Gastroesophageal sphincter (tissue), 4 donors: ENCODE results near the gene MTMR11. TPM values are rescaled to one million over a fixed set of nuclear protein-coding genes. Genes with fewer than 3 reads are reported as not detected.

Source experiments
- ATAC-seq: fragments of 150-250 bp; one replicate; pipeline ENCODE4 v1.9.1; 2016; ENCODE audit warnings: mild to moderate bottlenecking, moderate library complexity
- H3K27ac ChIP-seq, 4 donors: fragments of 200-600 bp; sonication (generic) in 3 of 4; 1 replicate in 3 of 4; 2 replicates in 1 of 4; pipeline ENCODE4 v1.5.1; 2016 to 2019
- H3K27me3 ChIP-seq: fragments of 200-600 bp; sonication (generic); one replicate; pipeline ENCODE4 v1.5.1; 2019
- H3K36me3 ChIP-seq, 2 donors: fragments of 200-600 bp; sonication (generic); one replicate each; pipeline ENCODE4 v1.5.1; 2019; ENCODE audit warnings: control low read depth in 1 of 2
- H3K4me1 ChIP-seq, 3 donors: fragments of 200-600 bp; sonication (generic); 1 replicate in 2 of 3; 2 replicates in 1 of 3; pipeline ENCODE4 v1.5.1; 2016 to 2019; ENCODE audit warnings: control low read depth in 2 of 3
- H3K4me3 ChIP-seq, 2 donors: fragments of 200-600 bp; sonication (generic); one replicate each; pipeline ENCODE4 v1.5.1; 2019; ENCODE audit warnings: mild to moderate bottlenecking in 1 of 2, moderate library complexity in 1 of 2
- H3K9me3 ChIP-seq, 3 donors: fragments of 200-600 bp; sonication (generic); one replicate each; pipeline ENCODE4 v1.5.1; 2017 to 2019; ENCODE audit warnings: control low read depth in 2 of 3
- EP300 ChIP-seq: sonication (generic); formaldehyde crosslinking; IDR thresholded peaks from one replicate; pipeline ENCODE4 v1.6.1; 2017; ENCODE audit warnings: antibody characterized with exemption, mild to moderate bottlenecking
- POLR2A ChIP-seq, 2 donors: fragments of 450-650 bp; IDR thresholded peaks; one replicate each; pipeline ENCODE4 v1.6.1; 2017; ENCODE audit warnings: antibody characterized with exemption in 2 of 2, mild to moderate bottlenecking in 2 of 2, moderate library complexity in 1 of 2
- POLR2AphosphoS5 ChIP-seq: sonication (generic); formaldehyde crosslinking; IDR thresholded peaks from one replicate; pipeline ENCODE4 v1.6.1; 2017; ENCODE audit warnings: antibody characterized with exemption
- WGBS, 2 donors: methylation state at CpG; one replicate each; pipeline ENCODE4 v1.1.5; 2018; ENCODE audit warnings: low coverage in 1 of 2; 5-methylcytosine and 5-hydroxymethylcytosine counted together
- total RNA-seq, 4 donors: library from RNA; depleted of rRNA; stranded (reverse); fragments of >200 nt; gene quantifications; one replicate each; pipeline ENCODE4 v1.1.0, GENCODE V29; 2016
- TF ChIP-seq, protein P1 (sequence below), 4 experiments: fragments of 200-600 bp in 2 of 4; fragments of 450-650 bp in 2 of 4; sonication (generic) in 1 of 4; IDR thresholded peaks; one replicate each; pipeline ENCODE4 v1.5.1; 2017 to 2019; ENCODE audit warnings: antibody characterized with exemption in 4 of 4, mild to moderate bottlenecking in 2 of 4, moderate library complexity in 2 of 4

MTMR11 gene
- total RNA-seq, 4 donors from 2014 or later: 10.6 to 20.6 (median 14.4) TPM

DNA sequence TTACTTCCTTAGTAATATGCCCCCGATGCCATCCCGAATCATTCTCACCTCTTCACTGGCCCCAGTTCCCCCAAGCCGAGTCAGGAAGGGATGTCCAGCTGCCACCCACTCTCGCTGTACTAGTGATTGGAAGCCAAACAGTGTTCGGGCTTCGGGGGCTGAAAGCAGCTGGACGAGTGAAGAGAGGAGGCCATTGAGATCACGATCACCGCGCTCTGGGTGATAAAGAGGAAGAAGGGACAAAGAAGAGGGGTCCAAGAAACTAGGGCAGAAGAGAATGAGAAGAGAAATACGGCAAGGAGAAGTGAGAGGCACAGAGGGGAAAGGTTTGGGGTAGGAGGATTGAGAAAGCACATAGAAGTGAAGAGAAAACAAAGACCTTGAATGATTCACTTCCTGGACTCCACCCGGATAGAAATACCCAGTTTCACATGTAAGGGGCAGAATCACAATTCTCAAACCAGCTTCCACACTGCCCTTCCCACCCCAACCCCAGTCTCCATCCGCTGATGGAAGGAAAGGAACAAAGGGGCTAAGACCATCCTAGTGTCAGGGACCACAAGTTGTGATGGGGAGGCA, 5.4 kb downstream of the MTMR11 start:
- no peak overlapping the region for H3K4me3 ChIP-seq
- WGBS, 2 donors: 74% methylated on average over 4 of the region's 13 CpGs; no CpG with 5 or more reads in 1 of the 2 donors
- no peaks in the 10 kb centered on the region for H3K9me3 ChIP-seq
- no peak for TF ChIP-seq POLR2AphosphoS5
- TF ChIP-seq, protein P1, sequence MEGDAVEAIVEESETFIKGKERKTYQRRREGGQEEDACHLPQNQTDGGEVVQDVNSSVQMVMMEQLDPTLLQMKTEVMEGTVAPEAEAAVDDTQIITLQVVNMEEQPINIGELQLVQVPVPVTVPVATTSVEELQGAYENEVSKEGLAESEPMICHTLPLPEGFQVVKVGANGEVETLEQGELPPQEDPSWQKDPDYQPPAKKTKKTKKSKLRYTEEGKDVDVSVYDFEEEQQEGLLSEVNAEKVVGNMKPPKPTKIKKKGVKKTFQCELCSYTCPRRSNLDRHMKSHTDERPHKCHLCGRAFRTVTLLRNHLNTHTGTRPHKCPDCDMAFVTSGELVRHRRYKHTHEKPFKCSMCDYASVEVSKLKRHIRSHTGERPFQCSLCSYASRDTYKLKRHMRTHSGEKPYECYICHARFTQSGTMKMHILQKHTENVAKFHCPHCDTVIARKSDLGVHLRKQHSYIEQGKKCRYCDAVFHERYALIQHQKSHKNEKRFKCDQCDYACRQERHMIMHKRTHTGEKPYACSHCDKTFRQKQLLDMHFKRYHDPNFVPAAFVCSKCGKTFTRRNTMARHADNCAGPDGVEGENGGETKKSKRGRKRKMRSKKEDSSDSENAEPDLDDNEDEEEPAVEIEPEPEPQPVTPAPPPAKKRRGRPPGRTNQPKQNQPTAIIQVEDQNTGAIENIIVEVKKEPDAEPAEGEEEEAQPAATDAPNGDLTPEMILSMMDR (IDR thresholded peaks at IDR 0.05): no peak
- no peak for TF ChIP-seq EP300
- no peak for TF ChIP-seq POLR2A (IDR thresholded peaks at IDR 0.05)
- H3K27ac ChIP-seq: peak overlapping the region in 1 of 4 donors; percentile 9
- H3K4me1 ChIP-seq: peaks cover 0 to 40% (median 16%) of the 10 kb centered on the region in 3 donors
- no peaks in the 10 kb centered on the region for H3K27me3 ChIP-seq
- peaks cover 0 to 51% of the 10 kb centered on the region in 2 donors for H3K36me3 ChIP-seq
- ATAC-seq: no peak

DNA sequence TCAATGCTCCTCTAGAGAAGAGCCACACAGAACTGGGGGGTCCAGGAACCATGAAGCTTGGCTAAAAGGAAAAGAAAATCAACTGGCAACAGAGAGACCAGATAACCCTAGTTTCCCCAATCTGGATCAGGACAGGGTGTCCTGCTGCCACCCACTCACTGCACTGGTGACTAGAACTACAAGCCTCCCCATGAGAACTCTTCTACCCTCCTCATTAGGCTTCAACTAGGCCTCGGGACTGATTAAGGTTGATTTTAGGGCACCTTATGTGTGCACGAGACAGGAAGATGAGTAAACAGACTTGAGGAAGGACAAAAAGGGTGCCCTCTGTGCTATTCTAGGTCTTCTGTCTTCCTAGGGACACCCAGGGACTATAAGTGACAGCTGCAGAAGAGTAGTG, 6.8 kb downstream of the MTMR11 start:
- no peak for ATAC-seq
- no peaks in the 10 kb centered on the region for H3K9me3 ChIP-seq
- peaks cover 4 to 65% of the 10 kb centered on the region in 2 donors for H3K36me3 ChIP-seq
- no peak overlapping the region for H3K4me3 ChIP-seq
- peak overlapping the region in 3 of 4 donors; percentile 38 to 96 (median 92) for H3K27ac ChIP-seq
- TF ChIP-seq, protein P1 (IDR thresholded peaks at IDR 0.05): no peak
- no peak for TF ChIP-seq POLR2AphosphoS5
- TF ChIP-seq POLR2A (IDR thresholded peaks at IDR 0.05): no peak
- TF ChIP-seq EP300: no peak
- peaks cover 3 to 40% (median 18%) of the 10 kb centered on the region in 3 donors for H3K4me1 ChIP-seq
- no peaks in the 10 kb centered on the region for H3K27me3 ChIP-seq
- WGBS, 2 donors: 73 to 92% methylated on average over 2 of the region's 2 CpGs

DNA sequence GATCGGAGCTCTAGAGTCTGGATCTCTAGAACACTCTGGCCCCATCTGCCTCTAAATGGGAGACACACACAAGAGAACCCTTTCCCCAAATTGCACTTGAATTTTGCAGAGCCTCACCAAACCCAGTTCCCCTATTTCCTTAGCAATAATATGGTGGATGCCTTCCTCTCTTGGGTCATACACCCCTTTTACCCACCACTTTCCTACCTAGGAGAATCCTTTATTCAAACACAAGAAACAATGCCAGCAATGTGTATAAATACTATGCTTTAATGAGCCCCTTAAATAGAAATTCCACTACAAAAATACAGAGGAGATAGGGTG, 8.3 kb downstream of the MTMR11 start:
- H3K36me3 ChIP-seq: peaks cover 7 to 76% of the 10 kb centered on the region in 2 donors

DNA sequence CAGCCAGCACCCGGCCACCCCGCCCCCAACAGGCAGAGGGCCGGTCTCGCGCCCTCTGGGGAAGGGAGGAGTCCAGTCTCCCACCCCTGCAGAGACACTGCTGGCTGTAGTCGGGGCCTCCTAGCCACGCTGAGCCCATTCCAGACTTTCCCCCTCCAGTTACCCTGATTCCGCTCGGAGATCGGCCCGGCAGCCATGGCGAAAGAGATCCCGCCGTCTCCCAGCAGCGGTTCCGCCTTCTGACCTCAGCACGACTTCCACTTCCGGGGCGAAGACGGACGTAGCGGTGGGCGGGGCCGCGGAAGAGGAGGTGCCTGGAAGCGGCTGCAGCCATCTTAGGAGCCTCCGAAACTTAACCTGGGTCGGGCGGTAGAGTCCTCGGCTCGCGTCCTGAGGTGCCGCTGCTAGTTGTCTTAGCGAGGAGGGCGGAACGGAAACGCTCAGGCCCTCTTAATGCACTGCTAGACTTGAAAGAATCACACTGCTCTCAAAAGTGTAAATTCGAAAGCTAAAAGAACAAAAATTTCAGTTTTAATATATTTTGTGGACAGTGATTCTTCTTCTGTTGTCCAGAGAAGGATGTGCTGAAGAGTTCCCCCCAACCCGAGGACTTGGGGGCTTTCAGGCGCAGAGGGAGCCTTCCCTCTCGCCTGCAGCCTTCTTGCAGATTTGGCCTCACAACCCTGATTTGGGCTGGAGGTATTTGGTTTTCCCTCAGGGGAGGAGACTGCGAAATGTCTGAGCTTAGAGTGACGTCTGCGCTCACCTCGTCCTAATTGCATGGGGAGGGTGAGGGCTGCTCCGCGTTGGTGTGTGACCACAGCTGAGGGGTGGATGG, 8.9 kb downstream of the MTMR11 start, which contains the start of gene SF3B4:
Gene SF3B4, minus strand, starts transcription at position 241 of the 838 bp plus-strand sequence. Its CDS starts 44 bp downstream, at position 197.
- peak; percentile 84 to 92 for TF ChIP-seq POLR2A (IDR thresholded peaks at IDR 0.05)
- TF ChIP-seq, protein P1 (IDR thresholded peaks at IDR 0.05): peak in 3 of 4 experiments; percentile 15 to 39 (median 35)
- peak; percentile 94 for TF ChIP-seq POLR2AphosphoS5
- no peak for TF ChIP-seq EP300
- H3K4me1 ChIP-seq: peaks cover 3 to 42% (median 18%) of the 10 kb centered on the region in 3 donors
- H3K27me3 ChIP-seq: no peaks in the 10 kb centered on the region
- ATAC-seq: peak; percentile 99
- peak within 1 kb of the TSS; percentile 92 to 96 (median 94) for H3K27ac ChIP-seq
- H3K36me3 ChIP-seq: peaks cover 7 to 78% of the 10 kb centered on the region in 2 donors
- H3K9me3 ChIP-seq: no peaks in the 10 kb centered on the region
- 2% methylated on average over 12 of the region's 47 CpGs; no CpG with 5 or more reads in 1 of the 2 donors for WGBS, 2 donors
- peak within 1 kb of the TSS; percentile 69 to 94 for H3K4me3 ChIP-seq

More for the DNA sequence above, 8.3 kb downstream of the MTMR11 start:
- no CpG with 5 or more reads among the region's 1 CpG for WGBS, 2 donors
- TF ChIP-seq, protein P1 (IDR thresholded peaks at IDR 0.05): no peak
- TF ChIP-seq POLR2AphosphoS5 (no peak), EP300 (no peak), POLR2A (IDR thresholded peaks at IDR 0.05) (no peak)
- Histone ChIP-seq H3K4me3 (peak overlapping the region; percentile 69 to 94), H3K27me3 (no peaks in the 10 kb centered on the region), H3K4me1 (peaks cover 3 to 42% (median 18%) of the 10 kb centered on the region in 3 donors), H3K9me3 (no peaks in the 10 kb centered on the region), H3K27ac (peak overlapping the region; percentile 92 to 96 (median 94))
- no peak for ATAC-seq
